HG03520 (cell line): ENCODE data around the gene NOP16.
A peak's percentile ranks its signal among the peaks of the same experiment; 100 is the strongest.

Source experiments
- ATAC-seq: cut with Tn5 transposase; IDR thresholded peaks from one replicate; pipeline ENCODE4 v1.9.1; 2021; ENCODE audit warnings: mild to moderate bottlenecking, moderate library complexity; ENCODE audit not compliant: unreplicated experiment

NOP16 gene

GRCh38 chr5:176361437-176362232 is 26.8 kb downstream of the NOP16 start, which contains the start of gene KIAA1191:
Gene KIAA1191 (minus strand): TSS chr5:176361764. CDS start chr5:176359508, 2,256 bp downstream.
- peak; percentile 83 for ATAC-seq

DNA sequence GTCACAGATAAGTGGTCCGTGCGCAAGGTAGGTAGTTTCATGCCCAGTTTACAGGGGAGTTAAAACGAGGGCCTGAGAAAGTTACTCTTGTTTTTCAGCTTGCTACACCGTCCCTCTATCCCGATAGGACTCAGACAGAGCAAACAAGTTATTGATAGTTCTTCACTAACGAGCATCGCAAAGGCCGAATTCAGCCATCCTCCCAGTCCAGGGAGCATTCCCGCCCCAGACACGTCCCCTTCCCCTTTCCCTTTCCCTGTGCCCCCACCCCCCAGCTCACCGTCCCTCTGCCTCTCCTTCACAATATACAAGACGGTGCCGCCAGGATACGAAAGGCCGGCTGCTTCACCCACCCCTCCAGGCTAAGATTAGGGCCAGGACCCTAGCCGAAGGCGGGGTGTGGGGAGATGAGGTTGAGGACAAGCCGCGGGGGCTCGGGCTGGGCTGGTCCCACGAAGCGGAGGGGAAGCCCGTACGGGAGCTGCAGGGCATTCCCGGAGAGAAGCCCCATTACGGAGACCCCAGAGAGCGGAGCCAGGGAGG is 27.4 kb downstream of the NOP16 start:
- ATAC-seq = no peak

- no peak for ATAC-seq
Measured at GRCh38 chr5:176359658-176360057, 28.7 kb downstream of the NOP16 start.

DNA sequence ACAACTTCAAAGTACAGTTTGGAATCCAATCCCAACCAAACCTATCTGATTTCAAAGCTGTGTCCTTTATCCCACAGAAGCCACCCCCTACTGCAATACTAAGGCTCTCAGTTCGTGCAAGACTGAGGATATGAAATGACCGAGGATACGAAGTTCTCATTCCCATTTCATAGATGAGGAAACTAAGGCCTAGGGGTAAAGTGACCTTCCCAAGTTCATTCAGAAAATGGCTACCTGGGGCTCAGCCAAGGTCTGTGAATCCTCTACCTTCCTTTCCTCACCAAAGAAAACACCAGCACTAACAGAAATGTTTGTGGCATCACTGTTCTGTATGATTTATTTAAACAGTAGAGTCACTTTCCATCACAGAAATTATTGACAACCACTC is 32.2 kb downstream of the NOP16 start:
- ATAC-seq = no peak

DNA sequence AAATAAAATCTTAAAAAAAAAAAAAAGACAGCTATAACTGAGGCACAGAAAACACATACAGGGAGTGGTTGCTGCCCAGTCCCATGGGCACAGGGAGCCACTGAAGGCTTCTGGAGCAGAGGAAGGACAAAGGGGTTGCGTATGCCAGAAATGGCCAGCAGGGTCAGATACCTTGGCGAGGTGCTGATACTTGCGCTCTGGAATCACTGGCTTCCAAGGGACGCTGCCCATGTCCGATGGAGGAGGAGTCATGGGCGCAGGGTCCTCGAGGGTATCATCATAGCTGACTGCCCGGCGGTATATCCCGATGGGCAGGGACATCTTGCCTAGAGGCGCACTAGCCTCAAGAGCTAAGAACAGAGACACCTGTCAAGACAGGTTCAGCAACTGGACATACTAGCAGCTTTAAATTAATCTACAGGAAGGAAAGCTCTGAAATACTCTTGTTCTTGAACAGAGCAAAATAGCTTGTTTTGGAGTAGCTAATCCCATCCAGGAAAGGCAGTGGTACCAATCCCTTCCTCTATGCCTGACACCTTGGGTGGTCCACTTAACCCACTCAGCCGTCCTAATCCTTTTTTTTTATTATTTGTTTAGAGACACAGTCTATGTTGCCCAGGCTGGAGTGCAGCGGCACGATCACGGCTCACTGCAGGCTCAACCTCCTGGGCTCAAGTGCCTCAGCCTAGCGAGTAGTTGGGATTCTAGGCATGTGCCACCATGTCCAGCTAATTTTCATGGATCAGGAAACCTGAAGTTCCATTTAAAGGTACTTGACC is 32.8 kb downstream of the NOP16 start:
- no peak for ATAC-seq

DNA sequence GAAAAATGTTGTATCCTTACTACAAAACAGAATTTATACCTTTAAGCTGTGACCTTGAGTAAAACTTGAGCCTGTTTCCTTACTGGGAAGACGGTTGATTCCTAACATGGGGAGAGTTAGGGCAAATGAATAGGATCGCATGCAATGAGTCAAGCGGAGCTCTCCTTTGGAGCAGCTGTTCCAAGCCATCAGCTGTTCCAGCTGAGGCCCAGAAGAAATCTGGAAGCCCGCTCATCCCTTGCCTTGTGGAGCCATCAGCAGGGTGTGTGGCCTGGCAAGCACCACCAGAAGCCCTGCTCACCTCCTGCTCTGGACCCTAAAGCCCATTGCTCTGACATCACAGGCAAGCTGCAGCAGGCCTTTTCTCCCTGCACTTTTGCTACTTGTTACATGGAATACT is 34.9 kb downstream of the NOP16 start:
- ATAC-seq = no peak

- ATAC-seq = no peak
Measured at GRCh38 chr5:176352116-176352878, 36.1 kb downstream of the NOP16 start.

GRCh38 chr5:176350416-176350815 is 38.0 kb downstream of the NOP16 start:
- ATAC-seq = no peak

GRCh38 chr5:176342766-176343458 is 45.5 kb downstream of the NOP16 start:
- ATAC-seq = no peak

DNA sequence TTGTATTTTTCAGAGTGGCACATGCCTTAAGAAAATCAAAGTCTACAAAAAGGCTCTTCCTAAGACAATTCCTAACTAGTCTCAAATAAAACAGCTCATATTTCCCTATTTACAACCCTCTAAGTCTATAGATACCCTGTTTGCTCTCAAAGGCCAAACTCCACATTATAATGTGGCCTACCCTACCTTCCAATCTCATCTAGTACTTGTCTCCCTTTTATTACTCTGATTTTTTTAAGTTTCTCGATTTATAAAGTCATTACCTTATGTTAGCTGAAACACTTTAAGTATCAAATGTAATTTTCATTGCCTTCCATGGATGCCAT is 46.3 kb downstream of the NOP16 start:
- no peak for ATAC-seq

- no peak for ATAC-seq
Measured at GRCh38 chr5:176341325-176342157, 46.9 kb downstream of the NOP16 start.

DNA sequence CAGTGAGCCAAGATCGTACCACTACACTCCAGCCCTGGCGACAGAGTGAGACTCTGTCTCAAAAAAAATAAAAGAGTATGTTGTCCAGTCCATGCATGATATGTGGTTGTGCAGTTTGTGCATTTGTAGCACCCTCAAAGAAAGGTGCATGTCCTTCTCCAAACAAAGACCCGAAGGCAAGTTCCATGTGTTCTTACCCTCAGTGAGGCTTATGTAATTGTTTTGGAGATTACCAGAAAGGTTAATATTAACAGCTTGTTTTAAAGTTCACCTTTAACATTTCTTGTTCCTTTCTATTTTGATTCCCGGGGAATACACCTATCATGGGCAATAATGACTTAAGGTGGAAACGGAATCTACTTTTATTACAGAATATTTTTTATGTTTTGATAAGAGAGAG is 49.1 kb downstream of the NOP16 start:
- no peak for ATAC-seq

DNA sequence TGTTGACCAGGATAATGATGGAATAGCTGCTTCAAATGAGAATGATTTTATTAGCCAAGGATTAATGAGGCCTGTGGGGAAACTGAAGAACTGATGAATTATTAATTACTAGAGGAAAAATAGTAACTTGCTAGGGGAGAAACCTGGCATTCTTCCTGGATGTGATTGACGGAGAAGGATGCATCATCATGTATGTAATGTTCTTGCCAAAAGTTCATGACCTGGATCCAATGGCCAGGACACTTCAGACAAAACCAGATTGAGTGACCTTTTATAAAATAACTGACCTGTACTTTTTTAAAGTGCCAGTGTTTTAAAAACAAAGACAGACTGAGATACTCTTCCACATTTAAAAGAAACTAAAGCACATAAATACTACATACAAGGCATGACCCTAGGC is 50.5 kb downstream of the NOP16 start:
- no peak for ATAC-seq

GRCh38 chr5:176334031-176334770 is 54.2 kb downstream of the NOP16 start:
- ATAC-seq = no peak
